ENCODE measurements around the gene PEX1.

PEX1 gene

DNA sequence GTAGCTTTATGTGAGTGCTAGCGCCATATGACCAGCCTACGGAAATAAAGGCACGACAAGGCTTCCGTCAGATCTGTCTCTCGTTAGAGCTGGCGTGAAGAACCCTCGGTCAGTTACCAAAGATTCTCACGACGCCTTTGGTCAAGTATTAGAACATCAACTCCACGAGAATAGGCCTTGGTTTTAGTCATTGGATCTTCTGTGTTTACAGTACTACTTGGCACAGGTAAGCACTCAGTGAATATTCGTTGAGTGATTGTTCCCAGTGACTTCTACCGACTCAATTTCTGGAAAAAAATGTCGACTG is 591 bp upstream of the PEX1 start:
- no peak for TF ChIP-seq EZH2 (IDR thresholded peaks at IDR 0.05; ENCODE audit: borderline replicate concordance, low read depth, low read length, severe bottlenecking)
- TF ChIP-seq, protein P1, sequence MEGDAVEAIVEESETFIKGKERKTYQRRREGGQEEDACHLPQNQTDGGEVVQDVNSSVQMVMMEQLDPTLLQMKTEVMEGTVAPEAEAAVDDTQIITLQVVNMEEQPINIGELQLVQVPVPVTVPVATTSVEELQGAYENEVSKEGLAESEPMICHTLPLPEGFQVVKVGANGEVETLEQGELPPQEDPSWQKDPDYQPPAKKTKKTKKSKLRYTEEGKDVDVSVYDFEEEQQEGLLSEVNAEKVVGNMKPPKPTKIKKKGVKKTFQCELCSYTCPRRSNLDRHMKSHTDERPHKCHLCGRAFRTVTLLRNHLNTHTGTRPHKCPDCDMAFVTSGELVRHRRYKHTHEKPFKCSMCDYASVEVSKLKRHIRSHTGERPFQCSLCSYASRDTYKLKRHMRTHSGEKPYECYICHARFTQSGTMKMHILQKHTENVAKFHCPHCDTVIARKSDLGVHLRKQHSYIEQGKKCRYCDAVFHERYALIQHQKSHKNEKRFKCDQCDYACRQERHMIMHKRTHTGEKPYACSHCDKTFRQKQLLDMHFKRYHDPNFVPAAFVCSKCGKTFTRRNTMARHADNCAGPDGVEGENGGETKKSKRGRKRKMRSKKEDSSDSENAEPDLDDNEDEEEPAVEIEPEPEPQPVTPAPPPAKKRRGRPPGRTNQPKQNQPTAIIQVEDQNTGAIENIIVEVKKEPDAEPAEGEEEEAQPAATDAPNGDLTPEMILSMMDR (IDR thresholded peaks at IDR 0.05; ENCODE audit: borderline replicate concordance, extremely low read depth, low read length, poor library complexity, severe bottlenecking) = no peak
- H3K4me1 ChIP-seq (ENCODE audit: insufficient read depth, low read length) = peaks cover 34% of the 10 kb centered on the region
- peak overlapping the region; percentile 82 for H3K4me2 ChIP-seq (ENCODE audit: insufficient read depth, low read length)
- H3K79me2 ChIP-seq (ENCODE audit: insufficient read depth, low read length) = peaks cover 61% of the 10 kb centered on the region
- peak overlapping the region; percentile 48 to 77 for H3K4me3 ChIP-seq (ENCODE audit: low read depth in 1 of 2, low read length in 2 of 2)
- H3K9ac ChIP-seq (ENCODE audit: low read depth, low read length) = peak overlapping the region; percentile 62
- peaks cover 3% of the 10 kb centered on the region; the same call in 1 of the 2 replicates for H4K20me1 ChIP-seq (ENCODE audit: insufficient read depth, low read length)
- peak; percentile 3 for ATAC-seq (ENCODE audit: insufficient read depth, low read depth)
- H2AFZ ChIP-seq (ENCODE audit: low read depth, low read length) = peak overlapping the region; percentile 97
- H3K27ac ChIP-seq (ENCODE audit: low read length) = peak overlapping the region; percentile 91
- DNase-seq = no peak
- H3K9me3 ChIP-seq (ENCODE audit: insufficient read depth, low read length, severe bottlenecking) = no peaks in the 10 kb centered on the region
- peaks cover 44% of the 10 kb centered on the region for H3K36me3 ChIP-seq (ENCODE audit: insufficient read depth, low read length)
- H3K27me3 ChIP-seq (ENCODE audit: insufficient read depth, low read length, poor library complexity) = no peaks in the 10 kb centered on the region

DNA sequence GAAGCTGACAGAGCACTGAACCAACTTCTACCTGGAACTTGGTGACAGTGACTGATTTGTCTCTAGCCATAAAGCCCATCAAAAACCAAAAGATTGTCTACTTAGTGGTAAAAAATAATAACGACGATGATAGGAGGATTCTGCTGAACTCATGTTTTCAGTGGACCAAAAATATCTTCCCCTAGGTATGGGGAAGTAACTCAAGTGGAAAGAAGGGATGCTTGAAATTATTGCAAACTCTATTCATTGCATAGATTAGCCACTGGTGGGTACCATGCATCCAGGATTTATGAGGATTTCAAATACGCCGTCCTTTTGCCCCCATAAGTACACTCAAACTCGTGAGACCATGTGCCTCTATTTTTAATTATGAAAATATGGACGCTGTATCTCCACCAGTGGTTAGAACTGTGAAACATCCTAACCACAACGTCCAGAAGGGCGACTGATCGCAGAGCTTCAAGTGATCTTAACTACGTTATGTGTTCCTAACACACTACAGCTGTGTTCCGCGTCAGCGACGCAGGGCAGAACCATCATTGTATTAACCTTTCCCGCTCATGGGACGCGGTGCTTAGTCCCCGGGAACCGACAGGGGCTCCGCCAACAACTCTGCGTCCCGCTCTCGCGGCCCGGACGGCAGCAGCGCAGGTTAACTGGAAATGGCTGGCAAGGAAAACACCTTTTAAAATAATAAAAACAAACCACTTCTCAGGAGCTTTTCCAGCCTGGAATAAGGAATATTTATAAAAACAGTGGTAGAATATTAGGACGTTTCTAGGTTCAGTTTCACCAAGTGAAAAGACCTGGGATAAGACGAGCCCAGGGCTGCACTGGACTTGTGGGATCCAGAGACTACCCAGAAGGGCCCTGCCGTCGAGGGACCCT is 776 bp downstream of the PEX1 start:
- H3K36me3 ChIP-seq (ENCODE audit: insufficient read depth, low read length) = peaks cover 30% of the 10 kb centered on the region
- peaks cover 3% of the 10 kb centered on the region; the same call in 1 of the 2 replicates for H4K20me1 ChIP-seq (ENCODE audit: insufficient read depth, low read length)
- no peaks in the 10 kb centered on the region for H3K27me3 ChIP-seq (ENCODE audit: insufficient read depth, low read length, poor library complexity)
- TF ChIP-seq EZH2 (IDR thresholded peaks at IDR 0.05; ENCODE audit: borderline replicate concordance, low read depth, low read length, severe bottlenecking) = no peak
- TF ChIP-seq, protein P1 (IDR thresholded peaks at IDR 0.05; ENCODE audit: borderline replicate concordance, extremely low read depth, low read length, poor library complexity, severe bottlenecking) = no peak
- H3K79me2 ChIP-seq (ENCODE audit: insufficient read depth, low read length) = peaks cover 71% of the 10 kb centered on the region
- peak; percentile 62 for DNase-seq
- peak overlapping the region; percentile 94 for H2AFZ ChIP-seq (ENCODE audit: low read depth, low read length)
- H3K4me3 ChIP-seq (ENCODE audit: low read depth in 1 of 2, low read length in 2 of 2) = peak overlapping the region; percentile 77 to 88
- peak overlapping the region; percentile 88 for H3K9ac ChIP-seq (ENCODE audit: low read depth, low read length)
- H3K4me2 ChIP-seq (ENCODE audit: insufficient read depth, low read length) = peak overlapping the region; percentile 77
- peak; percentile 34 for ATAC-seq (ENCODE audit: insufficient read depth, low read depth)
- peaks cover 34% of the 10 kb centered on the region for H3K4me1 ChIP-seq (ENCODE audit: insufficient read depth, low read length)
- peak overlapping the region; percentile 75 for H3K27ac ChIP-seq (ENCODE audit: low read length)
- no peaks in the 10 kb centered on the region for H3K9me3 ChIP-seq (ENCODE audit: insufficient read depth, low read length, severe bottlenecking)

- Histone ChIP-seq H3K4me3 (ENCODE audit: low read depth in 1 of 2, low read length in 2 of 2) (no peak overlapping the region), H3K79me2 (ENCODE audit: insufficient read depth, low read length) (peaks cover 57% of the 10 kb centered on the region), H3K27ac (ENCODE audit: low read length) (no peak overlapping the region), H3K27me3 (ENCODE audit: insufficient read depth, low read length, poor library complexity) (no peaks in the 10 kb centered on the region), H2AFZ (ENCODE audit: low read depth, low read length) (no peak overlapping the region), H3K4me2 (ENCODE audit: insufficient read depth, low read length) (no peak overlapping the region), H3K4me1 (ENCODE audit: insufficient read depth, low read length) (peaks cover 19% of the 10 kb centered on the region), H3K9me3 (ENCODE audit: insufficient read depth, low read length, severe bottlenecking) (no peaks in the 10 kb centered on the region), H3K9ac (ENCODE audit: low read depth, low read length) (no peak overlapping the region), H4K20me1 (ENCODE audit: insufficient read depth, low read length) (peaks cover 3% of the 10 kb centered on the region; the same call in 1 of the 2 replicates), H3K36me3 (ENCODE audit: insufficient read depth, low read length) (peaks cover 20% of the 10 kb centered on the region)
- no peak for ATAC-seq (ENCODE audit: insufficient read depth, low read depth)
- no peak for DNase-seq
- no peak for TF ChIP-seq EZH2 (IDR thresholded peaks at IDR 0.05; ENCODE audit: borderline replicate concordance, low read depth, low read length, severe bottlenecking)
- TF ChIP-seq, protein P1 (IDR thresholded peaks at IDR 0.05; ENCODE audit: borderline replicate concordance, extremely low read depth, low read length, poor library complexity, severe bottlenecking) = no peak
These were observed 5.2 kb downstream of the PEX1 start for GRCh38 chr7:92523110-92523509.

Data from DND-41 (cell line).